T47D (cell line): Measurements from ENCODE around the gene ALG11.

Source experiments
- DNase-seq, 2 experiments: peaks; one replicate each; pipeline versions ENCODE4 v3.0.0 to v3.0.0-alpha.2; 2011 to 2012; ENCODE audit warnings: low read depth in 1 of 2, low spot score in 1 of 2
- JUND ChIP-seq: IDR thresholded peaks from 2 replicates; pipeline ENCODE4 v1.6.1; 2012; ENCODE audit warnings: low read depth
- in situ Hi-C: cut with HindIII; loops from 2 replicates; pipeline ENCODE4 v1.10.0; 2016; ENCODE audit warnings: low sequenced_read_pairs, low pct_unique_long_range_greater_than_20kb

The ALG11 gene

DNA sequence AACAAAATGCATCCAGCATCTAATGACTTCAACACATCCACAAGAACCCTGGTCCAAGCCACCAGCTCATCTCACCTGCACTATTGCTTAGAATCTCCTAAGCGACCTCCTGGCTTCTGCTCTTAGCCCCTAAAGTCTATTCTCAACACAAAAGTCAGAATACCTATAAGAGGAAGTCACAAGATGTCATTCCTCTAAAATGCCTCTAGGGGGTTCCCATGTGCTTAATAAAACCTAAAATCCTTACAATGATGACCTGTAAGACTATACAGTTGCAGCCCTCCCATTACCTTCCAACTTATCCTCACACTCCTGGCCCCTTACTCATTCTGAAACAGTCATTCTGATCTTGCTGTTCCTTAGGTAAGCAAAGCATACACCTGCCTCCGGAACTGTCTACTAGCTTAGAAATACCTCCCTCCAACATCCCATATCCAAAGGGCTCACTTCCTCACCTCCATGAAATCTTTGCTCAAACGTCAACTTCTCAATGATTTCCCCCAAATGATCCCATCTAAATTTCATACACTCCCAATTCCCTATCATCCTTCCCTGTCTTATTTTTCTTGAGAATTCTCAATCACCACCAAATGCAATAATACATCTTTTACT lies 11.0 kb upstream of the ALG11 start:
- in situ Hi-C loops = no loop called here
- DNase-seq = peak in 1 of 2 experiments; percentile 58

DNA sequence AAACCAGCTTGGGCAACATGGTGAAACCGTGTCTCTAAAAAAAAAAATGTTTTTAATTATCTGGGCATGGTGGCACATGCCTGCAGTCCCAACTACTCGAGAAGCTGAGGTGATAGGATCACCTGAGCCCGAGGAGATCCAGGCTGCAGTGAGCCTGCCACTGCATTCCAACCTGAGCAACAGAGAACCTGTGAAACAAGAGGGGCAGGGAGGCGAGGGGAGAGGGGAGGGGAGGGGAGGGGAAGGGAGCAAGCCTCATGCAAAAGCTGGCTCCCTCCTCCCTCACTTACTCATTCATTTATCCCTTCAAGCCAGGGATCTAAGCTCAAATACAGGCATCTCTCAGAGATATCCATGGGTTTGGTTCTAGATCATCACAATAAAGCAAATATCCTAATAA lies 9.8 kb upstream of the ALG11 start:
- DNase-seq = peak in 1 of 2 experiments; percentile 47
- in situ Hi-C loops = no loop called here
- TF ChIP-seq JUND = no peak

More for the DNA sequence above, 11.0 kb upstream of the ALG11 start:
- TF ChIP-seq JUND = no peak

DNA sequence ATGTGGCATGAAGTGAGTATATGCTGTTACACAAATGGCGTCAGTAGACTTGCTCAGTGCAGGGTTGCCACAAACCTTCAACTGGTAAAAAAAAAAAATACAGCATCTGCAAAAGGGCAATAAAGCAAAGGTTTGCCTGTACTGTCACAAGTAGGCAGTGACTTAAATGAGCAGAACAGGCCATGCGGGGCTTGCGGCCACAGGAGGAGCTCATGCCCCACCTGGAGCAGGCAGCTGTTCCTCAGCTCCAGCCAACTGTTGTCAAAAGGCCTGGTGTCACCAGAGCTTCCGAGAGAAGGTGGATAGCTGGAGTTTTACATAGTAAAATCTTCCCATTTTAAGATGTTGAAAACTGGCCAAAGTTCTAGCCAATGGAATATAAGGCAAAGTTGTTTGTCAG lies 8.7 kb upstream of the ALG11 start:
- no peak for DNase-seq
- in situ Hi-C loops = no loop called here
- no peak for TF ChIP-seq JUND

DNA sequence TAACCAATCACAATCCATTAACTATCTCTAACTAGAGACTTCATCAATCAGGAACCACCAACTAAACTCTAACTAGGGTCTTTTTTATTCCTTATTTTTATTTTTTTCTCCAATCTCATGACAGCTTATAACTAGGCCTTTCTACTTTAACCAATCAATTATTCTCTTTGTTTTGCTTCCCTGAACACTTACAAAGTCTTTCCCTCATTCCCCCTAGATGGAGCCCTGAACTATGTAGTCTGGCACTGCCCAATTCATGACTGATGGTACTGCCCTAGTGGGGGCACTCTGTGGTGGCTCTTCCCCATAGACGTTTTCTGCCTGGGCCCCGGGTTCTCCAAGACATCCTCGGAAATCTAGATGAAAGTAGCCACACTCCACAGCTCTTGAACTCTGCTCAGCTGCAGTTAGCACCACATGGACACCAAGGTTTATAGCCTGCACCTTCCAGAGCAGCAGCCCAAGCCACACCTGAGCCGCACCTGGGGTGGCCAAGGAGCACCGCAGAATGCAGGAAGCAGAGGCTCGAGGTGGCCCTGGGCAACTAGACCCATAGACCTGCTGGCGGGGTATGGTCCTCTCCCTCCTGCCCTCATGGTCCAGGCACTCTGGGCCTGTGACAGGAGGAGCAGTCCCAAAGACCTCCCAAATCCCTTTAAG lies 7.6 kb upstream of the ALG11 start:
- TF ChIP-seq JUND = no peak
- in situ Hi-C loops = no loop called here
- peak in 1 of 2 experiments; percentile 38 for DNase-seq

DNA sequence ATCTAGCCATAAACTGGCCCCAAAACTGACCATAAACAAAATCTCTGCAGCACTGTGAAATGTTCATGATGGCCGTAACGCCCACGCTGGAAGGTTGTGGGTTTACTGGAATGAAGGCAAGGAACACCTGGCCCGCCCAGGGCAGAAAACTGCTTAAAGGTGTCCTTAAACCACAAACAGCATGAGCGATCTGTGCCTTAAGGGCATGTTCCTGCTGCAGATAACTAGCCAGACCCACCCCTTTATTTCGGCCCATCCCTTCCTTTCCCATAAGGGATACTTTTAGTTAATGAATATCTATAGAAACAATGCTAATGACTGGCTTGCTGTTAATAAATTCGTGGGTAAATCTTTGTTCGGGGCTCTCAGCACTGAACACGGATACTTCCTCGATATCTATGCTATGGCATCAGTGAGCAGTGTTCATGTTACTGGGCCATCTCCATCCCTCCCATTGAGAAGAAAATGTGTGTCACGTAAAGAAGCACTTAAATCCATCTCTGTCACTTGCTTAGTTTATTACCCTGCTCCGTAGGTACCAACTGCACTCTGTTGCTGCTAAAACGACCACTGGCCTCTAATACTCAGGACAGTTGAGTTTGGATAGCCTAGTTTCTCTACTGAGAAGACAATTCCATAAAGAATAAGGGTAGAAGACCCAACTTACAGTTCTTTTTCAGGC lies 6.2 kb upstream of the ALG11 start:
- in situ Hi-C loops = no loop called here
- TF ChIP-seq JUND = no peak
- no peak for DNase-seq

DNA sequence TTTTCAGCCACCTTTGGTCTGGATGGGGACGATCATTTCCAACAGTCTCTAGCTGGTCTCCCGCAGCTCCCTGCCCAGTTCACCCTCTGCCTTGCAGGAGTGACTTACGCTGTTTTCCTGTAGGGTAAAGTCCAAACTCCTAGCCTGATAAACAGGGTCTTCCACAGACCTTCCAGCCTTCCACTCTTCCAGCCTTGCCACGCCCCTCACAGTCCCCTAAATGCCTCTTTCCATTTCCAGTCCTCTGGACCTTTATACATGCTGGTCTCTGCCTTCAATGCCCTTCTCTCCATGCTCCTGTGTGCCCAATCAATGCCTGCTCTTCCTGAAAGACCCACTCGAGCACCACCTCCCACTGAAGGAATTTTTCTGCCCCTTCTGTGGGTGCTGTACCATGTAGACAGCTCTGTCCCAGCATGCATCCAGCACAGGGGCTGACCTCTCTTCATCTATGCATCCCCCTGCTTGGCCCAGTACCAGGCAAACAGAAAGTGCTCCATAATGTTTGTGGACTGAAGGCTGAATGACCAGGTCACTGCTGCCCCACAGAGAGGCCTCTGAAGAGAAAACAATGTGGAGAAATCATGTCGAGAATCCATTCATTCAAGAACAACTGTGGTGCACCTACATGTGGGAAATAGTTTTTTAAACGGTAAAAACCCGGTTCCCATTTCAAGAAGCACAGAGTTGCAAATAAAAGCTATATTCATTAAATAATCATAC lies 5.5 kb upstream of the ALG11 start:
- in situ Hi-C loops = no loop called here
- no peak for DNase-seq
- no peak for TF ChIP-seq JUND

DNA sequence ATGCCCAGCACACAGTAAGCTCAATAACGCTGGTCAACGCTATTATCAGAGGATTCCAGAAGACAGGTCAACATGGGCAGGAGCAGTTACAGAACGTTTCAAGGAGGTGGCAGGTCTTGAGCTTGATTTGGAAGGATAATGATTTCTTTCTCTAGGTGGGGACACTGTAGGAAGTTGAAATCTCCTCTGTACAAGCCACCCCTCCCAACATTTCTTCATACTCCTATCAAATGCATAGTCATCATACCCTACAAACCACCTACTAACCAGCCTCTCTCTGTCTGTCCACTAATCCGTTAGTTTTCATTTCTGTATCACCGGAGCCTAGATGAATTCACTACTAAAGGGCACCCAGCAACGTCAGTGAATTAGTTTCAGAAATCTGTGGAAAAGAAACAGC lies 2.3 kb upstream of the ALG11 start:
- TF ChIP-seq JUND = no peak
- in situ Hi-C loops = no loop called here
- no peak for DNase-seq

DNA sequence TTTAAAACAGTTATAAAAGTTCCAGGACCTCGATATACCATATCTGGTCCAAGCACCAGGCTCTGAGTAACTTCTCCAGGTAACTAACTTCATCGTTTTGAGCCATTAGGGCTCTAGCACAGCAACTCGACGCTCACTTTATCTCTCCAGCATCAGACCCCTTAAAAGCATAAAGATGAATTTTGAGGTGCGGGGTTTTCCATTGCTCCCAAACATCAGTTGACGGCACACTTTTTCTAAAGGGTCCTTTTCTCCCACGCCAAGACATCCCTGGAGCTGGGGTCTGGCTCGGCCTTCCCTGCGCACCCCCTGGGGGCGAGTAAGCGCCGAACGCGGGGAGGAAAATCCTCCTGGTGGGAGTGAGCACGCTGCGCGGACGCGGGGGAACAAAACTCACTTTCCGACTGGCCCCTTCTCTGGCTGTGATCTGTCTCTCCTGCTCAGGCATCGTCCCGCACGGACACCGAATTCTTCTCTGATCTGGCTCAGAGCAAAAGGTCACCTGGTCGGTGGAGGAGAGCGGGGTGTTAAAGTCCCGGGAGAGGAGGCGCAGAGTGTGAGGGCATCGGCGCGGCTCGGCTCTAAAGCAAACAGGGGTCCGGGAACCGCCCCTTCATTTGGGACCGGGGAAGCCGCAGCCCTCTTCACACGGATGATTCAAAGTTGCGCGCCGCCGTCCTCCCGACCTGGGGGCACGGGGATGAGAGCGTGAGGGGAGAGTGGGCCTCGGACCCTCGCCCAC lies 1.1 kb upstream of the ALG11 start, which contains the start of gene ATP7B:
Gene ATP7B, minus strand, starts transcription at position 561 of the 742 bp plus-strand sequence. Its CDS starts 113 bp downstream, at position 448.
- no peak for TF ChIP-seq JUND
- in situ Hi-C loops = no loop called here
- DNase-seq = no peak

DNA sequence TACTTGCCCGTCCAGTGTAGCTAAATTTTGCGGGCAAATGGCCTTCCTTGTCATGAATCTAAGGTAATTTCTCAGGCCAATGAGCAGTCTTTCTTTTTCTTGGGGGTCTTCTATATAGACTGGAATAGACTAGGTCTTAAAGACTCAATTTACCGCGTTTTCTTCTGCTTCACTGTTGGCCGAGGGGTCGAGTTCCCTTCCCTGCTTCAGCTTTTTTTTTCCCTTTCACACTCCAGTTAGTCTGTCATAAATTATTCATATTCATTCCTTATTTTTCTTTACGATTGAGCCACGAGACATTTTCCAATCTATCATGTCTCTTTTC lies 276 bp downstream of the ALG11 start:
- DNase-seq = no peak
- in situ Hi-C loops = no loop called here
- no peak for TF ChIP-seq JUND

DNA sequence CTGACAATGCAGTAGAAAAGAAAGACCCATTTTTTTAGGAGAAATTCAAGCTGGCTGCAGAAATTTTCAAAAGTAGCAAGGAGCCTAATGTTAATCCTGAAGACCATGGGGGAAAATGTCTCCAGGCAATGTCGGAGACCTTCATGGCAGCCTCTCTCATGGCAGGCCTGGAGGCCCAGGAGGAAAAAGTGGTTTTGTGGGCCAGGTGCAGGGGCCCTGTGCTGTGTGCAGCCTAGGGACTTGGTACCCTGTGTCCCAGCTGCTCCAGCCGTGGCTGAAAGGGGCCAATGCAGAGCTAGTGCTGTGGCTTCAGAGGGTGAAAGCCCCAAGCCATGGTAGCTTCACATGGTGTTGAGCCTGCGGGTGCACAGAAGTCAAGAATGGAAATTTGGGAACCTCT lies 4.1 kb downstream of the ALG11 start:
- no peak for DNase-seq
- in situ Hi-C loops = no loop called here
- no peak for TF ChIP-seq JUND

DNA sequence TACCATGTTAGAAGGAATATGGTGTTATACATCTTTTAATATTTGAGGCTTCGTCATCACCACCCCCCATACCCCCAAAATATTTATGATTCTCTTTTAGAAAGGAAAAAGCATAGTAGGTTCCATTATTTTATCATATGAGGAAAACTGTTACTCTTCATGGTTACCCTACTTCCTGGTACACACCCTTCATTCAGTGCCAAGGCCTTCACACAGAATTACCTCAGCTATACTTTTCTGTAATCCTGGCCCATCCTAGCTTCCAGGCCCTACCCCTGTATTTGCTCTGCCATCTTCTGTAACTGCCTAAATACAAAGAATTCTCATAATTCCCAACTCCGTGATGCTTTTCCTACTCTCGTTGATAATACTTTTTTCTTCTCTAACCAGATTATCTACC lies 8.0 kb downstream of the ALG11 start:
- DNase-seq = no peak
- TF ChIP-seq JUND = no peak
- in situ Hi-C loops = no loop called here

DNA sequence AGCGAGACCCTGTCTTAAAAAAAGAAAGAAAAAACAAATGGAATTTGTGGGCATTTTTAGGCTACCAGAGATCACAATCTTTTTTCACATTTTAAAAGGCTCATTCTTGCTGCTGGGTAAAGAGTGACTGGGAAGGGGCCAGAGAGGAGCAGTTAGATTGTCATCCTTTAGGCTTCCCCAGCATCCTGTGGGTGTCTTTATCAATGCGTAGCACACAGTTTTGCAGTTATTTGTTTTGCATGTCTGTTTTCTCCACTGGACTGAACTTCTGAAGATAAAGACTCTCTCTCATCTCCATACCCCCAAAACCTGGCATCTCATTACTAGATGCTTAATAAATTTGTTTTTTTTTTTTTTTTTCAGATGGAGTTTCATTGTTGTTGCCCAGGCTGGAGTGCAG lies 10.2 kb downstream of the ALG11 start:
- no peak for DNase-seq
- in situ Hi-C loops = no loop called here
- no peak for TF ChIP-seq JUND

DNA sequence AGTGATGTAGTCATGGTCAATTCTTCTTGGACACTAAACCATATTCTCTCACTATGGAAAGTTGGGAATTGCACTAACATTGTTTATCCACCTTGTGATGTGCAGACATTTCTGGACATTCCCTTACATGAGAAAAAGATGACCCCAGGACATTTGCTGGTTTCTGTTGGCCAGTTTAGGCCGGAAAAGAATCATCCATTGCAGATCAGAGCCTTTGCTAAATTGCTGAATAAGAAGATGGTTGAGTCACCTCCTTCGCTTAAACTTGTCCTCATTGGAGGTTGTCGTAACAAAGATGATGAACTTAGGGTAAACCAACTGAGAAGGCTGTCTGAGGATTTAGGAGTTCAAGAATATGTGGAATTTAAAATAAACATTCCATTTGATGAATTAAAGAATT lies 12.3 kb downstream of the ALG11 start, which contains the start of gene UTP14C:
Gene UTP14C, plus strand, starts transcription at position 211 of the 400 bp plus-strand sequence. CDS start 4,114 bp downstream, outside the sequence.
- TF ChIP-seq JUND = no peak

More for the DNA sequence above, 12.3 kb downstream of the ALG11 start, which contains the start of gene UTP14C:
- DNase-seq = no peak
- in situ Hi-C loops = no loop called here
